ENCODE results near the gene PROB1. TPM values are rescaled to one million over a fixed set of nuclear protein-coding genes. Genes with fewer than 3 reads are reported as not detected.
A peak's percentile ranks its signal among the peaks of the same experiment; 100 is the strongest.

PROB1 gene
- total and polyA plus RNA-seq, 2 of the 8 experiments (the other 6 are each of a cell fraction or from before 2014, with no cell fraction given), result 0.89 to 3.1 TPM

DNA sequence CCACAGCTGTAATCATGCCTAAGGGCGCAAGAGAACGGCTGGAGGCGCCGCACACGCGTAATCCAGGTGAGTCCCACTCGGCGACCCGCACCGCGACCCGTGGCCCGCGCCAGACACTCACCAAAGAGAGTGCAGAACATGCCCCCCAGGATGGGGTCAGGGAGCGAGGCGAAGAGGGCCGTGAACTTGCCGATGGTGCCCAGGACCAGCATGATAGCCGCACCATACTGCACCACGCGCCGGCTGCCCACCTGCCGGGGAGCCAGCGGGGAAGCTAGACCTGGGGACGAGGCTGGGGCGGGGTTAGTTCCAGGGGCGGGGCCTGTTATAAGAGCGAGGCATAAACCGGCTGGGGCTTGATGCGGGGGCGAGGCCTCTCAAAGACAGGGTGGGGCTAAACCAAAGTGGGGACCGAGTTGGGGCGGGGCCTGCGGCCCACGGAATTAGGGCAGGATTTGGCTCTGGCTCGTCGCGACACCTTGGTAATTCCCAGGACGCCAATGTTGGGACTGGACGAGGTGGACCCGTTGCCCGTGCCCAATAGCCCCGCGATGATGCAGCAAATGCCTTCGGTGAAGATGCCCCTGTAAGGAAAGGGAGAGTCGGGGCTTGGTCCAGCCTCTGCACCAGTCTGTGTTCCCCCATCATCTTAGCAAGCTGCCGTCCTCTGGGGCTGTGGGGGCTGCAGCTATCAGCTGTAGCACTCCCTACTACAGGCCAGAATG, 16.6 kb downstream of the PROB1 start:
- Histone ChIP-seq H2BK5ac (ENCODE audit: low read depth, low read length) (peak overlapping the region; percentile 49; the same call in 1 of the 2 replicates), H2BK12ac (ENCODE audit: low read depth, low read length) (no peak overlapping the region), H3K4me2 (ENCODE audit: insufficient read depth in 1 of 2, low read depth in 2 of 2, low read length in 2 of 2) (no peak overlapping the region), H4K91ac (replicated peaks; ENCODE audit: insufficient read length, low read length) (no peak overlapping the region), H4K20me1 (replicated peaks in 1 of 2; ENCODE audit: control insufficient read depth in 1 of 2, insufficient read depth in 2 of 2, low read length in 2 of 2) (peaks cover 0 to 5% of the 10 kb centered on the region in 2 experiments), H4K5ac (ENCODE audit: insufficient read length, low read depth, low read length) (no peak overlapping the region), H3K23ac (ENCODE audit: insufficient read length) (no peak overlapping the region), H3K9ac (replicated peaks in 1 of 4; ENCODE audit: extremely low read depth in 1 of 4, low read depth in 3 of 4, low read length in 3 of 4) (no peak overlapping the region), H3K14ac (ENCODE audit: insufficient read length) (no peak overlapping the region), H3K9me3 (ENCODE audit: insufficient read depth in 2 of 2, low read depth in 1 of 2, low read length in 1 of 2) (no peaks in the 10 kb centered on the region), H3K18ac (ENCODE audit: extremely low read depth, low read length) (no peak overlapping the region), H4K8ac (ENCODE audit: extremely low read depth, insufficient read depth, low read length) (peak overlapping the region; percentile 74), H2AK5ac (ENCODE audit: low read depth, low read length) (peak overlapping the region; percentile 86; the same call in 1 of the 2 replicates), H2BK15ac (ENCODE audit: low read length) (no peak overlapping the region), H3K23me2 (ENCODE audit: low read depth, low read length) (no peaks in the 10 kb centered on the region), H3K27me3 (replicated peaks in 1 of 4; ENCODE audit: control insufficient read depth in 3 of 4, extremely low read depth in 1 of 4, insufficient read depth in 3 of 4, low read length in 3 of 4) (no peaks in the 10 kb centered on the region), H2BK20ac (ENCODE audit: low read length) (no peak overlapping the region), H3K79me1 (ENCODE audit: low read depth, low read length) (peaks cover 2% of the 10 kb centered on the region; the same call in 1 of the 2 replicates), H3K4me3 (ENCODE audit: extremely low read depth in 1 of 4, insufficient read depth in 2 of 4, low read depth in 3 of 4, low read length in 4 of 4) (no peak overlapping the region), H2BK120ac (replicated peaks; ENCODE audit: low read depth, low read length) (no peak overlapping the region), H3K56ac (replicated peaks; ENCODE audit: insufficient read length, low read depth, low read length) (no peak overlapping the region), H3K36me3 (ENCODE audit: control insufficient read depth in 2 of 4, insufficient read depth in 4 of 4, low read length in 3 of 4) (no peaks in the 10 kb centered on the region), H2AFZ (ENCODE audit: low read length) (no peak overlapping the region), H3K79me2 (ENCODE audit: control insufficient read depth in 1 of 2, insufficient read depth in 2 of 2, low read length in 2 of 2) (no peaks in the 10 kb centered on the region), H3K27ac (ENCODE audit: low read depth, low read length) (0 out of 2 replicates have a peak overlapping the region, but pooled peaks have one; percentile 5), H3K4ac (replicated peaks; ENCODE audit: insufficient read length, low read depth, low read length) (peak overlapping the region; percentile 49), H3K4me1 (replicated peaks in 1 of 4; ENCODE audit: control insufficient read depth in 3 of 4, insufficient read depth in 4 of 4, low read length in 3 of 4) (peaks cover 0 to 11% (median 0%) of the 10 kb centered on the region in 4 experiments; a peak in 2 of 7 replicates)
- WGBS, 2 experiments (ENCODE audit: extremely low coverage in 1 of 2, insufficient coverage in 1 of 2, insufficient read length in 1 of 2, insufficient replicate concordance in 2 of 2, low coverage in 1 of 2, low lambda C conversion rate in 2 of 2, missing lambda C conversion rate in 1 of 2), result 90% methylated on average over 39 of the region's 47 CpGs; no CpG with 5 or more reads in 1 of the 2 experiments
- ChIA-PET POLR2A (ENCODE audit: partially characterized antibody) (interaction anchor here (0.8 to 3.9 kb wide), 12 partner anchors 10 to 92 kb away, joined by 3 to 13 read pairs (median 4); partner anchors contain the start of gene PAIP2), CTCF (ENCODE audit: partially characterized antibody) (interaction anchor here (0.5 to 3.6 kb wide), 5 partner anchors 10 to 828 kb away, joined by 3 to 14 read pairs (median 3); no protein-coding TSS in a partner anchor)
- FAIRE-seq (no peak), DNase-seq (ENCODE audit: low read depth in 1 of 2, low spot score in 2 of 2) (no peak)
